Stimulated activated CD4-positive, alpha-beta T cell treated with anti-CD3 and anti-CD28 coated beads, TNF-alpha, amount 100 ng/mL, for 1 hour (primary cell): ENCODE measurements around the gene NCOA6.
"Not testable (repeated sequence)": the region's sequence is repeated elsewhere in the genome, so short reads cannot be mapped to it uniquely, and the experiment has no call there.

ENCODE experiments used
- DNase-seq, 3 donors: peaks; one replicate each; pipeline ENCODE4 v3.0.0-alpha.2; 2020; ENCODE audit warnings: low read depth in 3 of 3, low spot score in 1 of 3

Gene NCOA6

DNA sequence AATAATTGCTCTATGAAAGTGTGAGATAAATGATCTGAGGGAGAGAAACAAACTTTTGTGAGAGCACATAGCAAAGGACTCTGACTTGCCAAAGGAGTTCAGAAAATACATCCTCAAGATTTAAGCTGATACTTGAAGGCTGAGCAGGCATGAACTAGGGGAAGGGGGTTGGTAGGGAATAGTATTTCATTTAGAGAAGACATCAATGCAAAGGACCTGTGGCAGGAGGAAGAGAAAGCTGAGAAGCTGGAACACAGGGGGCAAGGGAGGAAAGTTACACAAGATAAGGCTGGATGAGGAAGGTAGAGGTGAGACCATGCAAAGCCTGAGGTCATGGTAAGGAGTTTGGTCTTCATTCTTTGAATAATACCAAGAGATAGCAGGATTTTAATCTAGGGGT is 50.6 kb downstream of the NCOA6 start:
- DNase-seq: no peak

DNA sequence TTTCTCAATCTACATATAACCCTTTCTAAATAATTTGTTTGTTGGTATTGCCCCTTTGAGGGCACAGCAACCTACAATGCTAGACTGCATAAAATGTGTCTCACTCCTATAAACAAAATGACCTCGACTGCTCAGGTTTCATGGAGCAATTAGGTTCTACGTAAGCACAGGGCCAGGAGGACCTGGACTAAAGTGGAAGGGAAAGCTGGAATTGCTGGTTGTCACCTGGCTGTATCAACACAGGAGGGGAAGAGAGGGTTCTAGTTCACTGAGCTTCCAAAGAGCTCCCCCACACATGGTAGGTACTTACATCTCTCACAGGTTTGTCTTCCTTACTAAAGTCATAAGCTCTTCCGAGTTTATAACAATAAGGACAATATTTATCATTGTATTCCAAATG is 51.0 kb downstream of the NCOA6 start:
- DNase-seq: no peak

- no peak for DNase-seq
Observed at GRCh38 chr20:34773726-34774125, 51.7 kb downstream of the NCOA6 start.

DNA sequence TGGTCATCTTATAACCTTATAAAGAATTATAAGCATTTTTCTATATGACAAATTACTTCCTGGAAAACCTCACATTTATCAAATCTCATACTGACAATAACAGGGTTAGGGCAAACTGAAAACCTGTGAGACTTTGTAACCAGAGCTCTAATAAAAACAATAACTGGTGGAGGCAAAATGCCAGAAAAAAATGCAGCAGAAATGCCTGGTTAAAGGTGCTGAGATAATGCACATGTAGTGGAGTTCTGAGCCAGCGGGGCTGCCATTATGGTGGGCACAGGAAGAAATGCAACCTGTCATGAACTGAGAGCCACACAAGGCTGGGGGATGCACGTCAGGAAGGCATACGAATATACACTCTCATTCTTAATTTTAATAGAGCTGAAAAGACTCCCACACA is 53.0 kb downstream of the NCOA6 start:
- DNase-seq: no peak

DNA sequence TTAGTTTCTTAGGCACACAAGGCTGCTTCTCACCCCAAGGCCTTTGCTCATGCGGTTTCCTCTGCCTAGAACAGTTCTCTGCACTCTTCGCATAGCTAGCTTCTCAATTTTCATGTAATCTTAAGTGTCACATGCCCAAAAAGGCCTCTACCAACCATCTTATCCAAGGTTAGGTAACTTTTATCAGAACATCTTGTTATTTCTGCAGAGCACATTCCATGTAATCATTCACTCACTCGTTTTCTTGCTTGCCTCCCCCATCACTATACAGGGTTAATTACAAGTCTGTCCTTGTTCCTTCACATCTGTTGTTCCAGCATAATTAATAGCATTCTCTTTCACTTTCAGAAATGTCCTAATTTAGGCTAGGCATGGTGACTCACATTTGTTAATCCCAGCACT is 53.8 kb downstream of the NCOA6 start:
- DNase-seq: no peak

GRCh38 chr20:34768096-34768495 is 57.4 kb downstream of the NCOA6 start:
- DNase-seq: no peak

- DNase-seq: no peak
Observed at GRCh38 chr20:34762031-34762555, 63.4 kb downstream of the NCOA6 start.

- DNase-seq: no peak
Observed at GRCh38 chr20:34755367-34755766, 70.1 kb downstream of the NCOA6 start.

DNA sequence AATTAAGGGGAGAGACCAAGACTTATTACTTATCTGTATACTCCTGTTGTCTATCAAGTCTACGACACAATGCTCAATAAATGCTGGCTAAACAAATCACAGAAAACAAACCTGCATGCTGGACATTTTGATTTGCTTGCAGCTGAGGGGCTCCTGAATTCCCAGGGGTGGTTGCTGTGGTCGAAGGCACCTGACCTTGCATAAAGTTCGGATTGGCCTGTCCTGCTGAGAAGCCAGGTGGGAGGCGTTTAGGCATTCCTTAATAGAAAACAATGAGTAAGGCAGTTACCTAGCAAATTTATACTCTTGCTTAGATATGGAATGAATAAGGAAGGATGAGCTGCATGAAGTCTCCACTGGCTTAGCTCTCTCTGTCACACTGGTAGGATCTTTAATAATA is 70.8 kb downstream of the NCOA6 start:
- DNase-seq: no peak

- no peak for DNase-seq
Observed at GRCh38 chr20:34753706-34754461, 71.6 kb downstream of the NCOA6 start.

- no peak for DNase-seq
Observed at GRCh38 chr20:34751453-34751852, 74.0 kb downstream of the NCOA6 start.

GRCh38 chr20:34750484-34750883 is 75.0 kb downstream of the NCOA6 start:
- DNase-seq: no peak

GRCh38 chr20:34748709-34749108 is 76.7 kb downstream of the NCOA6 start:
- no peak for DNase-seq

GRCh38 chr20:34747479-34747878 is 78.0 kb downstream of the NCOA6 start:
- no peak for DNase-seq

- no peak for DNase-seq
Observed at GRCh38 chr20:34746674-34747073, 78.8 kb downstream of the NCOA6 start.

GRCh38 chr20:34744847-34745246 is 80.6 kb downstream of the NCOA6 start:
- DNase-seq: no peak

- no peak for DNase-seq
Observed at GRCh38 chr20:34744340-34744739, 81.1 kb downstream of the NCOA6 start.

- DNase-seq: no peak
Observed at GRCh38 chr20:34743039-34743438, 82.4 kb downstream of the NCOA6 start.

DNA sequence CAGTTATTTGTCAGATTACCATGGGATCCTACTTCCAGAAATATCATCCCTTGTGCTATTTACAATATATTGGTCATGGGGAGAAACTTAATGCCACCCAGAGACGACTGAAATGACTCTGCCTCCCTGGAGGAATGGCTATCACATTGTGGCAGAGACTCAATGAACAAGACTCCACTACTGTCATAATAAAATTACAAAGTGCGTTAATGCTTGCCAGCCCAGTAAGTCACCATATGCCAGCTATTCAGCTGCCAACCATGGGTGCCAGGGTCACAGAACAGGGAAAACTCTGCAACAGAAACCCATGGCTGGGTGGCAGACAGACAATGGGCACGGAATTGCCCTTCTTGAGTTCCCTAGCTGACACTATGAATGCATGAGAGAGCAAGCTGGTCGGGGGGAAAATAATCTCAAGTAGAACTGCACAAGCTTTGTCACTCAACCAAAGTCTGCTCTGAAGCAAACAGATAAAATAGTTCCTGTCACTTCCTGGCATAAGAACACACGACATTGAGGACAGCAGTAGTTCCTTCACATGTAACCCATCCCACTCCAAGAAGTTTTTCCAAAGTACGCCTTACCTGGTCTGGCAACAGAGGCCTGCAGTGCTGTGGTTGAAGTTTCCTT is 89.2 kb downstream of the NCOA6 start:
- no peak for DNase-seq

DNA sequence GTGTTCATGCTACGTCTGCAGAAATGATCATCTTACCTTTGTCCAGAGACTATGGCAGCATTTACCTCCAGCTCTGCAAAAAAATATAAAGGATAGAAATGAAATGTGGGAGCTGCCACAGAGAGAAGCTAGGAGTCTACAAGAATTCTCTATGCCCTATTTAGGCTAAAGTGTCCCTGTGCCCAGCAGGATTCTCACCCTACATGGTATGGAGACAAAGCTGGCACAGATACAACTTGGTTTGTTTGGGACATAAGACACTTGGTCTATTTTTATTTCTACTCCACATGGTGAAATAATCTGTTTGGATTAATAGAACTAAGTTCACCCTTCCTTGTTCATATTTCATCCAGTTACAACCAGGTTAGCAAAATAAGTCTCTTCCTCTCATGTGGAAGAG is 92.9 kb downstream of the NCOA6 start:
- no peak for DNase-seq

DNA sequence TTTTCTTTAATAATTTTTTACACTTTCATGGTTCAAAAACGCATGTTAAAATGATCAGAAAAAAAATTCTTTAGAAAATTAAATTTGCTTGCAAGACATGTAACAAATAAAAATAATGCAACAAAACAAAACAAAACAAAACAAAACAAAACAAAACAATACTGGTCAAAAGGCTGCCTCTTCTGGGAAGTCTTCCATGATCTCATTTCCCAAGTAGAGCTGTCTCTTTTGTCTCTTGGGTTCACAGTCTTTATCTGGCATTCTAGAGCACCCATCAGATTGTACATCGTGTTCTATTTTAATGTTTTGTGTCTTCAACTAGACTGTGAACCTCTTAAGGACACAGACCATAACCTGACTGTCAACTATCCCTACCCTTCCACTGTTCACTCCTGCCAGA is 96.0 kb downstream of the NCOA6 start:
- no peak for DNase-seq

GRCh38 chr20:34724172-34724571 is 101.3 kb downstream of the NCOA6 start:
- no peak for DNase-seq

DNA sequence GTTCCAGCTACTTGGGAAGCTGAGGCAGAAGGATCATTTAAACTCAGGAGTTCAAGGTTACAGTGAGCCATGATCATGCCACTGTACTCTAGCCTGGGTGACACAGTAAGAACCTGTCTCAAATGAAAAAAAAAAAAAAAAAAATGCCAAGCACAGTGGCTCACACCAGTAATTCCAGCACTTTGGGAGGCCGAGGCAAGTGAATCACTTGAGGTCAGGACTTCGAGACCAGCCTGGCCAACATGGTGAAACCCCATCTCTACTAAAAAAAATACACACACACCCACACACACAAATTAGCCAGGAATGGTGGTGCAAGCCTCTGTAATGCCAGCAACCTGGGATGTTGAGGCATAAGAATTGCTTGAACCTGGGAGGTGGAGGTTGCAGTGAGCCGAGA is 102.9 kb downstream of the NCOA6 start:
- not testable (repeated sequence) for DNase-seq
